HEK293 (cell line): ENCODE measurements around the gene CPT1A.

Experiments
- GLI2 ChIP-seq: fragments of 450-650 bp; formaldehyde crosslinking; IDR thresholded peaks from 2 replicates; pipeline ENCODE4; 2017; ENCODE audit warnings: missing biosample characterization, missing genetic modification characterization, low read depth, borderline replicate concordance
- KLF8 ChIP-seq: fragments of 450-650 bp; formaldehyde crosslinking; IDR thresholded peaks from 2 replicates; pipeline ENCODE4 v1.5.1; 2016; ENCODE audit warnings: missing biosample characterization, missing genetic modification characterization
- RBAK ChIP-seq: fragments of 450-650 bp; formaldehyde crosslinking; IDR thresholded peaks from 2 replicates; pipeline ENCODE4 v1.5.1; 2016; ENCODE audit warnings: missing biosample characterization, missing genetic modification characterization
- REPIN1 ChIP-seq: fragments of 450-650 bp; formaldehyde crosslinking; IDR thresholded peaks from 2 replicates; pipeline ENCODE4 v1.5.1; 2017; ENCODE audit warnings: missing biosample characterization, missing genetic modification characterization, low read depth
- TCF7L2 ChIP-seq: IDR thresholded peaks from 2 replicates; pipeline ENCODE4 v1.6.1; 2011; ENCODE audit warnings: low read depth, mild to moderate bottlenecking, inconsistent platforms, low read length, moderate library complexity, borderline replicate concordance
- ZBTB48 ChIP-seq: fragments of 450-650 bp; formaldehyde crosslinking; IDR thresholded peaks from 2 replicates; pipeline ENCODE4 v1.5.1; 2016; ENCODE audit warnings: missing biosample characterization, missing genetic modification characterization
- ZNF112 ChIP-seq: fragments of 450-650 bp; formaldehyde crosslinking; IDR thresholded peaks from 2 replicates; pipeline ENCODE4 v1.5.0; 2017; ENCODE audit warnings: missing biosample characterization, missing genetic modification characterization
- ZNF140 ChIP-seq: fragments of 450-650 bp; formaldehyde crosslinking; IDR thresholded peaks from 2 replicates; pipeline ENCODE4 v1.5.1; 2016; ENCODE audit warnings: missing biosample characterization, missing genetic modification characterization
- ZNF169 ChIP-seq: fragments of 450-650 bp; formaldehyde crosslinking; IDR thresholded peaks from 2 replicates; pipeline ENCODE4 v1.5.1; 2016; ENCODE audit warnings: missing biosample characterization, missing genetic modification characterization
- ZNF175 ChIP-seq: fragments of 450-650 bp; formaldehyde crosslinking; IDR thresholded peaks from 2 replicates; pipeline ENCODE4 v1.5.1; 2016; ENCODE audit warnings: missing biosample characterization, missing genetic modification characterization
- ZNF19 ChIP-seq: fragments of 450-650 bp; formaldehyde crosslinking; IDR thresholded peaks from 2 replicates; pipeline ENCODE4; 2016; ENCODE audit warnings: missing biosample characterization, missing genetic modification characterization, low read depth
- ZNF239 ChIP-seq: fragments of 450-650 bp; formaldehyde crosslinking; IDR thresholded peaks from 2 replicates; pipeline ENCODE4 v1.5.1; 2016; ENCODE audit warnings: missing biosample characterization, missing genetic modification characterization
- ZNF24 ChIP-seq: fragments of 450-650 bp; formaldehyde crosslinking; IDR thresholded peaks from 2 replicates; pipeline ENCODE4 v1.5.1; 2016; ENCODE audit warnings: missing biosample characterization, missing genetic modification characterization
- ZNF266 ChIP-seq: fragments of 450-650 bp; formaldehyde crosslinking; IDR thresholded peaks from 2 replicates; pipeline ENCODE4 v1.5.1; 2016; ENCODE audit warnings: missing biosample characterization, missing genetic modification characterization, low read depth
- ZNF311 ChIP-seq: fragments of 450-650 bp; formaldehyde crosslinking; IDR thresholded peaks from 2 replicates; pipeline ENCODE4 v1.5.1; 2017; ENCODE audit warnings: missing biosample characterization, missing genetic modification characterization, borderline replicate concordance
- ZNF341 ChIP-seq: fragments of 450-650 bp; formaldehyde crosslinking; IDR thresholded peaks from 2 replicates; pipeline ENCODE4; 2016; ENCODE audit warnings: low read depth, missing biosample characterization, missing genetic modification characterization
- ZNF423 ChIP-seq: fragments of 450-650 bp; formaldehyde crosslinking; IDR thresholded peaks from 2 replicates; pipeline ENCODE4 v1.5.1; 2016; ENCODE audit warnings: missing biosample characterization, missing genetic modification characterization
- ZNF433 ChIP-seq: fragments of 450-650 bp; formaldehyde crosslinking; IDR thresholded peaks from 2 replicates; pipeline ENCODE4 v1.5.1; 2016; ENCODE audit warnings: missing biosample characterization, missing genetic modification characterization, low read depth
- ZNF529 ChIP-seq: fragments of 450-650 bp; formaldehyde crosslinking; IDR thresholded peaks from 2 replicates; pipeline ENCODE4 v1.5.1; 2017; ENCODE audit warnings: missing genetic modification characterization, missing biosample characterization; ENCODE audit not compliant: insufficient replicate concordance
- ZNF530 ChIP-seq: fragments of 450-650 bp; formaldehyde crosslinking; IDR thresholded peaks from 2 replicates; pipeline ENCODE4 v1.5.1; 2016; ENCODE audit warnings: low read depth, missing biosample characterization, missing genetic modification characterization
- ZNF548 ChIP-seq: fragments of 450-650 bp; formaldehyde crosslinking; IDR thresholded peaks from 2 replicates; pipeline ENCODE4 v1.5.1; 2016; ENCODE audit warnings: missing biosample characterization, missing genetic modification characterization
- ZNF621 ChIP-seq: fragments of 450-650 bp; formaldehyde crosslinking; IDR thresholded peaks from 2 replicates; pipeline ENCODE4 v1.5.1; 2017; ENCODE audit warnings: missing biosample characterization, missing genetic modification characterization
- ZNF701 ChIP-seq: fragments of 450-650 bp; formaldehyde crosslinking; IDR thresholded peaks from 2 replicates; pipeline ENCODE4 v1.5.1; 2016; ENCODE audit warnings: missing biosample characterization, missing genetic modification characterization
- ZNF777 ChIP-seq: fragments of 450-650 bp; formaldehyde crosslinking; IDR thresholded peaks from 2 replicates; pipeline ENCODE4 v1.5.1; 2017; ENCODE audit warnings: missing biosample characterization, missing genetic modification characterization, borderline replicate concordance
- ZNF792 ChIP-seq: fragments of 450-650 bp; formaldehyde crosslinking; IDR thresholded peaks from 2 replicates; pipeline ENCODE4 v1.5.1; 2016; ENCODE audit warnings: missing biosample characterization, missing genetic modification characterization
- ZSCAN23 ChIP-seq: fragments of 450-650 bp; formaldehyde crosslinking; IDR thresholded peaks from 2 replicates; pipeline ENCODE4 v1.5.1; 2016; ENCODE audit warnings: missing biosample characterization, missing genetic modification characterization
- TF ChIP-seq, protein P1 (sequence below): fragments of 450-650 bp; formaldehyde crosslinking; IDR thresholded peaks from 2 replicates; pipeline ENCODE4 v1.5.1; 2016; ENCODE audit warnings: missing biosample characterization, missing genetic modification characterization
- TF ChIP-seq, protein P2 (sequence below): fragments of 450-650 bp; formaldehyde crosslinking; IDR thresholded peaks from 2 replicates; pipeline ENCODE4 v1.5.1; 2016; ENCODE audit warnings: missing biosample characterization, missing genetic modification characterization
- TF ChIP-seq, protein P3 (sequence below): fragments of 450-650 bp; formaldehyde crosslinking; IDR thresholded peaks from 2 replicates; pipeline ENCODE4 v1.5.1; 2016; ENCODE audit warnings: missing biosample characterization, missing genetic modification characterization, borderline replicate concordance
- TF ChIP-seq, protein P4 (sequence below): fragments of 450-650 bp; formaldehyde crosslinking; IDR thresholded peaks from 2 replicates; pipeline ENCODE4 v1.5.1; 2016; ENCODE audit warnings: missing biosample characterization, missing genetic modification characterization, low read depth
- TF ChIP-seq, protein P5 (sequence below): fragments of 450-650 bp; formaldehyde crosslinking; IDR thresholded peaks from 2 replicates; pipeline ENCODE4 v1.5.1; 2017; ENCODE audit warnings: missing biosample characterization, missing genetic modification characterization

The CPT1A gene

DNA sequence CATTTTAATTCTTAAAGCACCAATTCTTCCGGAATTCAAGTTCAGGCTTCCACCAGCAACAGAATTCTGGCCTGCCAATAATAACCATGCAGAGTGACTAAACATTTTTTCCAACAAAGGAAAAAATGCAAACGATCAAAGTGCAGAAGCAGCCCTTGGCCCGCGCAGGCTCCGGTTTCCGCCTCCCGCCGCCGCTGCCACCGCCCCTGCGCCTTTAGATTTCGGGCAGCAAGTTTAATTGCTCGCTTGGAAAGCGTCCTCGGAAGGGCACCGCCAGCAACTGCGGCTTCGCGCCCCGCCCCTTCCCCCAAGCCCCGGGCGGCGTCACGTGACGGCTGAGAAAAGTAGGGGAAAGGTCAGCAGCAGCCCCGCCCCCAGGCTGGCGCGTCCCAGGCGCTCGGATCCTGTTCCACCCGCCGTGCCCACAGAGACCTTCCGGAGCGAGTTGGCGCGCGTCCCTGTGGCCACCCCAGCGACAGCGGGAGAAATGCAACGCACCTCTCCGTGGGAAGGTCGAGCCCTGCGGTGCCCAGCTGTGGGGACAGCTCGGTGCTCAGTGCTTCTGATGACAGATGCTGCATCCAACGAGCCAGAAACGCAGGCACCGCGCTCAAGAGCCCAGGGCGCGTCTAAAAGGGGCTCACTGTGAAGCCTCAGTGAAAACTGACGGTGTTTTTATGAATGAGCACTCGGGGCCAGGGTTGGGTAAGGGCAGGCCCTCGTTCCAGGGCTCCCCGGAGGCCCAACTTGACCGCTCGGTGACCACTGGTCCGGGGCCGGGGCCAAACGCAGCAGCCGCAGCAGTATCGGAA, 2.5 kb downstream of the CPT1A start (continued):
- TF ChIP-seq, protein P1, sequence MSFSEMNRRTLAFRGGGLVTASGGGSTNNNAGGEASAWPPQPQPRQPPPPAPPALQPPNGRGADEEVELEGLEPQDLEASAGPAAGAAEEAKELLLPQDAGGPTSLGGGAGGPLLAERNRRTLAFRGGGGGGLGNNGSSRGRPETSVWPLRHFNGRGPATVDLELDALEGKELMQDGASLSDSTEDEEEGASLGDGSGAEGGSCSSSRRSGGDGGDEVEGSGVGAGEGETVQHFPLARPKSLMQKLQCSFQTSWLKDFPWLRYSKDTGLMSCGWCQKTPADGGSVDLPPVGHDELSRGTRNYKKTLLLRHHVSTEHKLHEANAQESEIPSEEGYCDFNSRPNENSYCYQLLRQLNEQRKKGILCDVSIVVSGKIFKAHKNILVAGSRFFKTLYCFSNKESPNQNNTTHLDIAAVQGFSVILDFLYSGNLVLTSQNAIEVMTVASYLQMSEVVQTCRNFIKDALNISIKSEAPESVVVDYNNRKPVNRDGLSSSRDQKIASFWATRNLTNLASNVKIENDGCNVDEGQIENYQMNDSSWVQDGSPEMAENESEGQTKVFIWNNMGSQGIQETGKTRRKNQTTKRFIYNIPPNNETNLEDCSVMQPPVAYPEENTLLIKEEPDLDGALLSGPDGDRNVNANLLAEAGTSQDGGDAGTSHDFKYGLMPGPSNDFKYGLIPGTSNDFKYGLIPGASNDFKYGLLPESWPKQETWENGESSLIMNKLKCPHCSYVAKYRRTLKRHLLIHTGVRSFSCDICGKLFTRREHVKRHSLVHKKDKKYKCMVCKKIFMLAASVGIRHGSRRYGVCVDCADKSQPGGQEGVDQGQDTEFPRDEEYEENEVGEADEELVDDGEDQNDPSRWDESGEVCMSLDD (tag by site-specific recombination), result no peak
- TF ChIP-seq ZNF112 (tag by site-specific recombination), result no peak
- TF ChIP-seq, protein P2, sequence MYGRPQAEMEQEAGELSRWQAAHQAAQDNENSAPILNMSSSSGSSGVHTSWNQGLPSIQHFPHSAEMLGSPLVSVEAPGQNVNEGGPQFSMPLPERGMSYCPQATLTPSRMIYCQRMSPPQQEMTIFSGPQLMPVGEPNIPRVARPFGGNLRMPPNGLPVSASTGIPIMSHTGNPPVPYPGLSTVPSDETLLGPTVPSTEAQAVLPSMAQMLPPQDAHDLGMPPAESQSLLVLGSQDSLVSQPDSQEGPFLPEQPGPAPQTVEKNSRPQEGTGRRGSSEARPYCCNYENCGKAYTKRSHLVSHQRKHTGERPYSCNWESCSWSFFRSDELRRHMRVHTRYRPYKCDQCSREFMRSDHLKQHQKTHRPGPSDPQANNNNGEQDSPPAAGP (tag by site-specific recombination), result peak; percentile 63; the same call in 1 of the 2 replicates
- TF ChIP-seq, protein P3, sequence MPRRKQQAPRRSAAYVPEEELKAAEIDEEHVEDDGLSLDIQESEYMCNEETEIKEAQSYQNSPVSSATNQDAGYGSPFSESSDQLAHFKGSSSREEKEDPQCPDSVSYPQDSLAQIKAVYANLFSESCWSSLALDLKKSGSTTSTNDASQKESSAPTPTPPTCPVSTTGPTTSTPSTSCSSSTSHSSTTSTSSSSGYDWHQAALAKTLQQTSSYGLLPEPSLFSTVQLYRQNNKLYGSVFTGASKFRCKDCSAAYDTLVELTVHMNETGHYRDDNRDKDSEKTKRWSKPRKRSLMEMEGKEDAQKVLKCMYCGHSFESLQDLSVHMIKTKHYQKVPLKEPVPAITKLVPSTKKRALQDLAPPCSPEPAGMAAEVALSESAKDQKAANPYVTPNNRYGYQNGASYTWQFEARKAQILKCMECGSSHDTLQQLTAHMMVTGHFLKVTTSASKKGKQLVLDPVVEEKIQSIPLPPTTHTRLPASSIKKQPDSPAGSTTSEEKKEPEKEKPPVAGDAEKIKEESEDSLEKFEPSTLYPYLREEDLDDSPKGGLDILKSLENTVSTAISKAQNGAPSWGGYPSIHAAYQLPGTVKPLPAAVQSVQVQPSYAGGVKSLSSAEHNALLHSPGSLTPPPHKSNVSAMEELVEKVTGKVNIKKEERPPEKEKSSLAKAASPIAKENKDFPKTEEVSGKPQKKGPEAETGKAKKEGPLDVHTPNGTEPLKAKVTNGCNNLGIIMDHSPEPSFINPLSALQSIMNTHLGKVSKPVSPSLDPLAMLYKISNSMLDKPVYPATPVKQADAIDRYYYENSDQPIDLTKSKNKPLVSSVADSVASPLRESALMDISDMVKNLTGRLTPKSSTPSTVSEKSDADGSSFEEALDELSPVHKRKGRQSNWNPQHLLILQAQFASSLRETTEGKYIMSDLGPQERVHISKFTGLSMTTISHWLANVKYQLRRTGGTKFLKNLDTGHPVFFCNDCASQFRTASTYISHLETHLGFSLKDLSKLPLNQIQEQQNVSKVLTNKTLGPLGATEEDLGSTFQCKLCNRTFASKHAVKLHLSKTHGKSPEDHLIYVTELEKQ (tag by site-specific recombination), result no peak
- no peak for TF ChIP-seq ZNF777
- no peak for TF ChIP-seq TCF7L2
- peak; percentile 71; the same call in 1 of the 2 replicates for TF ChIP-seq KLF8
- TF ChIP-seq ZNF266 (tag by site-specific recombination), result no peak
- TF ChIP-seq ZNF530 (tag by site-specific recombination), result no peak
- TF ChIP-seq ZNF19 (tag by site-specific recombination), result no peak
- TF ChIP-seq GLI2 (tag by site-specific recombination), result no peak
- TF ChIP-seq ZNF423 (tag by site-specific recombination), result no peak
- TF ChIP-seq ZNF169 (tag by site-specific recombination), result no peak
- no peak for TF ChIP-seq ZNF529 (tag by site-specific recombination)
- TF ChIP-seq ZNF341 (tag by site-specific recombination), result peak; percentile 76
- TF ChIP-seq, protein P4, sequence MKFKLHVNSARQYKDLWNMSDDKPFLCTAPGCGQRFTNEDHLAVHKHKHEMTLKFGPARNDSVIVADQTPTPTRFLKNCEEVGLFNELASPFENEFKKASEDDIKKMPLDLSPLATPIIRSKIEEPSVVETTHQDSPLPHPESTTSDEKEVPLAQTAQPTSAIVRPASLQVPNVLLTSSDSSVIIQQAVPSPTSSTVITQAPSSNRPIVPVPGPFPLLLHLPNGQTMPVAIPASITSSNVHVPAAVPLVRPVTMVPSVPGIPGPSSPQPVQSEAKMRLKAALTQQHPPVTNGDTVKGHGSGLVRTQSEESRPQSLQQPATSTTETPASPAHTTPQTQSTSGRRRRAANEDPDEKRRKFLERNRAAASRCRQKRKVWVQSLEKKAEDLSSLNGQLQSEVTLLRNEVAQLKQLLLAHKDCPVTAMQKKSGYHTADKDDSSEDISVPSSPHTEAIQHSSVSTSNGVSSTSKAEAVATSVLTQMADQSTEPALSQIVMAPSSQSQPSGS (tag by site-specific recombination), result no peak
- TF ChIP-seq ZNF433, result no peak
- TF ChIP-seq RBAK (tag by site-specific recombination), result no peak
- TF ChIP-seq ZBTB48 (tag by site-specific recombination), result peak; percentile 71; the same call in 1 of the 2 replicates
- TF ChIP-seq ZSCAN23, result no peak
- no peak for TF ChIP-seq REPIN1 (tag by site-specific recombination)
- TF ChIP-seq ZNF239 (tag by site-specific recombination), result no peak
- TF ChIP-seq ZNF701 (tag by site-specific recombination), result no peak
- TF ChIP-seq ZNF24 (tag by site-specific recombination), result peak; percentile 25; the same call in 1 of the 2 replicates
- no peak for TF ChIP-seq ZNF311 (tag by site-specific recombination)
- TF ChIP-seq ZNF140 (tag by site-specific recombination), result no peak
- TF ChIP-seq, protein P5, sequence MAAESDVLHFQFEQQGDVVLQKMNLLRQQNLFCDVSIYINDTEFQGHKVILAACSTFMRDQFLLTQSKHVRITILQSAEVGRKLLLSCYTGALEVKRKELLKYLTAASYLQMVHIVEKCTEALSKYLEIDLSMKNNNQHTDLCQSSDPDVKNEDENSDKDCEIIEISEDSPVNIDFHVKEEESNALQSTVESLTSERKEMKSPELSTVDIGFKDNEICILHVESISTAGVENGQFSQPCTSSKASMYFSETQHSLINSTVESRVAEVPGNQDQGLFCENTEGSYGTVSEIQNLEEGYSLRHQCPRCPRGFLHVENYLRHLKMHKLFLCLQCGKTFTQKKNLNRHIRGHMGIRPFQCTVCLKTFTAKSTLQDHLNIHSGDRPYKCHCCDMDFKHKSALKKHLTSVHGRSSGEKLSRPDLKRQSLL (tag by site-specific recombination), result no peak
- no peak for TF ChIP-seq ZNF621 (tag by site-specific recombination)
- no peak for TF ChIP-seq ZNF548 (tag by site-specific recombination)
- TF ChIP-seq ZNF175 (tag by site-specific recombination), result no peak
- TF ChIP-seq ZNF792, result no peak
